LoVo (cell line): ENCODE data around the gene DLX5.

Experiments
- DNase-seq: peaks from one replicate; pipeline ENCODE4 v3.0.0-alpha.2; 2016; ENCODE audit warnings: low spot score

The DLX5 gene

DNA sequence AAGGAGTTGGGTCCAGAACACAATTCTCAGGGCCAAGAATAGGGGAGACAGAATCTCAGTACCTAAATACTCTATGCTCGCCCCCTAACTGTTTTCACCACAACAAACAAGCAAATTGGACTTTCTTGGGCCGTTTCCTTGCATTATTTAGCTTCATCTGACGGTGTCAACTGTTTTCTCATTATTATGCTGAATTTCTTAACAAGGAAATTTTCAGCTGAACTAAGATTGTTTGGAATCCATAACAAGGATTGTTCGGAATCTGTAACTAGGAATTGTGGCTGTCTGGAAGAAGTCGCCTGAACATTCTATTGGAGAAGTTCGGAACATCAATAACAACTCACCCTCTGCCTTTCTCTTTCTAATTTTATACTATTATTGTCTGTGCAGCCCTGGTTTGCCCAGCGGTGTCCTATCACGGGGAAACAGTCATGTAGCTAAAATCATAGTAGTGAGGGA is 34.7 kb downstream of the DLX5 start:
- no peak for DNase-seq

DNA sequence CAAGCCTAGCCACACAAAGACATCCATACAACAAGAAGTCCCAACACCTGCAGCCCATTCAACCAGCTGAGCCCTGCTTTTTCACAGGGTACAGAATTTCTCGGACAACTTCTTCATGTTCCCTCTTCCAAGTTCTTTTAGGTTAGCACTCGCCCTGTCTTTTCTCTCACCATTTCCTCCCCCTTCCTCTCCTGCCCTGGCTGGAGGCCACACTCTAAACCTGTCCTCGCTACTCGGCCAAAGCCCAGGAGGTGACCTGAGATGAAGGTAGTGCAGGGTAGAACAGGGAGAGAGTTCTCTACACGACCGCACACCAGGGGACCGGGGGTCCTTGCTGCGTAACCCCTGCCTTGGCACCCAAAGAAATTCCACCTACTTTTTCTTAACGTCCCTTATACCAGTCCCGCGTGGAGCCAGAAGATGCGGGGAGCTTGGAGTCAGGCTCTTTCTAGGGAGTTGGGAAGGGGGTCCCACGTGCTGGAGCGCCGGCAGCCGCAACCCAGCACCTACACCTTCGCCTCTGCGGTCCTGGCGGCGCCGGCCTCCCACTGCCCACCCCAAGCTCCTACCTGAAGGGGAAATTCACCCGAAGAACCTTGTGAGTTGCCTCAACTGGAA is 35.3 kb downstream of the DLX5 start:
- DNase-seq, result no peak

DNA sequence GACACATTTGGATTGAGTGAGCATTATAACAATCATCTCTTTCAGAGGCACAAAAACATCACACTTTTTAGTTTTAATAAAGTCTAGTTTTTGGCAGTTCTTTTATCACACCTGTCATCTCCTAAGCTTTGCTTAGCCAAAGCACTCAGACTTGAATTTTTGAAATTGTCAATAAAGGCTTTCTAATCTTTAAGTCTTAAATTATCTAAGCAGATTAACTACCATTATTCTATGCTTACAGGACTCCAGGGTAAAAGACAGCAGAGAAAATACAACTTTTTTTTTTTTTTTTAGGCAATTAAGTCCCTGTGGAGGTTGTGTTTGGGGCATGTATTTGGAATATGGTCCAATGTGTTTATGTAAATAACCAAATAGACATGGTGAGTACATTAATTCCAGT is 36.9 kb downstream of the DLX5 start:
- no peak for DNase-seq

DNA sequence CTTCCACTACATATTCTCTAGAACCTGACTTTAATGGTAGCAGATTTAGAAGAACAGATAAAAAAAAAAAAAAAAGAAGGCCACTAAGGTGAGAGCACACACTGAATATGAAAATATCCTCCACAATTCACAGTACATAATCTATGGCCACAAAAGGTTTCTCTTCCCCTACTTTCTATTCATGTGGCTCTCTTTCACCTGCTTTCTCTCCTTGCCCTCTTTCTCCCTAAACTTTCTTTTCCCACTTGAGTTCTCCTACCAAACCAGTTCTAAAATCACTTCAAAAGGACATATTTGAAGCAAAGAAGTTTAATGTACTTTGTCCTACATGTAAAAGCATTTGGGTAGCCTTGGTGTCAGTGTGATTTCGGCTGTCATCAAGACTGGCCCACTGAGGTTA is 37.7 kb downstream of the DLX5 start:
- no peak for DNase-seq

DNA sequence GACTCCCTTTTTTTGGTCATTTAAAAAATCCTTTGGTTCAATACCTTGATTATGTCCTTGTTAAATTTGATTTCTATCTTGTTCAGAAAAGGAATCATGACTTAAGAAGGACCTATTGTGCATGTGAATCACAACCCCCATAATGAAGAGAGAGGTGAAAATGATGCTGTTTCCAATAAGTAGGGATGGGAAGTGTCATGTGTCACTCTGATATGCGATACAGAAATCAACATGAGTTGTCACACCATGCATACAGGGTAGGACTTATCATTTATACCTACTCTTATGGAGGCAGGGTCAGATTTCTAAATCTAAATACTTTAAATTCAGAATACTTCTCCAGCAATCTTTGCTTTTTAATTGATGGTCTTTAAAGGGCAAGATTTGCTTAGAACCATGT is 38.6 kb downstream of the DLX5 start:
- no peak for DNase-seq

DNA sequence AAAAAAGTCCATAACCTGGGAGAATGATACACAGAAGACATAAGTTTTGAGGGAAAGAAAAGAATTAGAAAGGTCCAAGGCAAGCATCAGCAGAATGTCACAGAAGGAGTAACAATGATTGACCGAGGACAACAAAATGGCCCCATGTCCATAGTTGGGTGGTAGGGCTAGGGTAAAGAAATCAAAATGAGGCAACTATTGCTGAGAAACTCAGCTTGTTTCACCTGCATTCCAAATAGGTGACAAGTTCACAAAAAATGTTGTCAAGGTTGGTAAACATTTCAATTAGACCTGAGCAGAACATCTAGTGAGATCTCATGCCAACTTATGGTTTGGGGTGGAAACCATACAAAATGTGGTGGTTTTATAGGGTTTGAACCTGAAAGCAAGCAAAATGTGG is 42.0 kb downstream of the DLX5 start:
- DNase-seq, result no peak

DNA sequence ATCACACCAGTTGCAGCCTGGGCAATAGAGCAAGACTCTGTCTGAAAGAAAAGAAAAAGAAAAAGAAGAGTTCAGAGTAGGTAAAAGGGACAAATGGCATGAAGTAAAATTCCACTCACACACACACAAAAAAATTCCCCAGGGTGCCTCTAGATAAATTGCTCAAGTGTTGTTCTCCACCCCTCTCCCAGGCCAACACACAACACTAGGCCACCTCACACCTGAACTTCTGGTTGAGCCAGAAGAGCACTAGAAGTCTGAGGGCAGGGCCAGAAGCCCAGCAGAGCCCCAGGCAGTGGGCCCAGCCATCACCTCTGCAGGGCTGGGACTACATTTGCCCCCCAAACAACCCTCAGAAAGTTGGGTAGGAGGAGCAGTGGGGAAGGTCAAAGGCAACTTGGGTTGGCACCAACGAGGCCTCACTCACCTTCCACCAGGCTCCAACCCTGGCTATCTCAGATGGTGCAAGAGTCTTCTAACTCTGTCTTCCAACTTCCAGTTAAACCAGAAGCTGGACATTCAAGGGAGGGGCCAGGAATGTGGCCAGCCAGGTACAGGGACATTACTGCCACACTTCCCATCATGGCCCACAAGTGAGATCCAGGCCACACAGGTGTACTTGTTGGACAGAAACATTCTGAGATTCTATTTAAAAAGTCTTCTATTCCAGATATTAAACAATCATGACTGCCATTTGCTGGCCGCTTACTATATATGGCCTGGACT is 44.9 kb downstream of the DLX5 start:
- no peak for DNase-seq

DNA sequence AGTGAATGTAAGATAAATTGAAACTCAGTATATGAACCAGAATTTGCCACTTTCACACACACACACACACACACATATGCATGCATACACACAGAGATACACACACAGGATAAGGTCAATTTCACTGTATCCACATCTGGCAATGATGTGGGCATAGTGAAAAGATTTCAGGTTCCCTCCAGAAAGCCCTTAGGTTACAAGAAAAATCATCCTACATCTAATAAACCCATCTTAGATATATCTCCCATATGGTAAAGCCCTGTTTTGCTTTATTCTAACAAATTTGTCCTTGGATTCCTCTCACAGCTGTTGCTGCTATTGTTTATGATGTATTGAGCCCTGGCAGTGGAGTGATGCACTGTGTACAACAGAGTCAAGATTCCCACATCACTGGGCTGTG is 47.2 kb downstream of the DLX5 start:
- DNase-seq, result no peak

DNA sequence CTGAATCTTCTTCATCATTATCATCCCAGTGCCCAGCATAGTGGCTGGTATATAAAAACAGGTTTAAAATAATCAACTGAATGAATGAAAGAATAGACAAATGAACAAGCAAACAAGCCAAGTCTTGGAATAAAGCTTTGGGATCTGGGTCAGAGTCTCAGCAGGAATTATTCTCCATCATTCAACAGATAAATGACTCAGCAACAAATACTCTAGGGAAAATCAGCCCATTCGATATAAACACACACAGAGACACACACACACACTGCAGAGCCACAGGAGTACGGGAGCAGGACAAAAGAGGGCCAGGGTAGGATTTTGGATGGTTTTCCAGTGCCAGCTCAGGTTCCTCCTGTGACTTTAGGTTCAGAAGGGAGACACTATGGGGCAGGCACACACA is 48.5 kb downstream of the DLX5 start:
- DNase-seq, result no peak

DNA sequence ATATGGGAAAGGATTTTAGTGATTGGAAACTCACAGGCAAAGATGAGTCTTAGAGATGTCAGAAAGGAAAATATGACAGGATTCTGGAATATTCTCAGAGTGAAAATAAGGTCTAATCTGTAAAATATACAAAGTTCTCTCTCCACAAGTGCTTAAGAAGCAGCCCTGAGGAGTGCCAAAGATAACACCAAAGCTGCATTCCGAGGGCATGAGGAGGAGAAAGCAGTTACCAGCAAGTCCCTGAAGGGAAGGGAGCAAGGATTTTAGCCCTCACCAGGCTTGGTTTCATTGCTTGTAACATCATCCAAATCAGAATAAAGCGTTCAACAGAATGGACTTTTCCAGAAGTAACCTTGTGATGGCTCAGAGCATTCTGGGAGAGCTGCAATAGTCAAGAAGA is 50.6 kb downstream of the DLX5 start:
- DNase-seq, result no peak

DNA sequence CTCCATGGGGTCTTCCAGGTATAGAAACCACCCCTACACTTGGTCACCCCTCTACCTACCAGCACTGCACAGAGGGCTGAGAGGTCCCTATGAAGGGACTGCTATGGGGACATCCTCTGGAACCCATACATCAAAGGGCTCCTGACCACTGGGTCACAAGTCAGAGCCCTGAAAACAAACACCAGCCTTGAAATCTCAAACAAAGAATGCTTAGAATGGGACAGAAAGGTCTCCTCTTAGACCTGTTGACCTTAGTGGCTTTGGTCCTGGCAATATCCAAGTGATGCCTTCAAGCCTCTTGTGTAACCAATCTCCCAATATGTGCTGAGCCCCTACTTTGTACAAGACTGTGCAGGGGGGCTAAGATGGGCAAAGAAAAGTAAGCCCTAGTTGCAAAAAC is 53.9 kb downstream of the DLX5 start:
- DNase-seq, result no peak
